GM12874 (cell line): Measurements from ENCODE around the gene TVP23B.
"Not testable (repeated sequence)": the region's sequence is repeated elsewhere in the genome, so short reads cannot be mapped to it uniquely, and the experiment has no call there.

ENCODE experiments used
- TF ChIP-seq, protein P1 (sequence below): IDR thresholded peaks from 2 replicates; pipeline ENCODE4 v1.5.1; 2011; ENCODE audit warnings: low read depth, mild to moderate bottlenecking, control low read depth, low read length, moderate library complexity; ENCODE audit not compliant: insufficient read depth

The TVP23B gene

DNA sequence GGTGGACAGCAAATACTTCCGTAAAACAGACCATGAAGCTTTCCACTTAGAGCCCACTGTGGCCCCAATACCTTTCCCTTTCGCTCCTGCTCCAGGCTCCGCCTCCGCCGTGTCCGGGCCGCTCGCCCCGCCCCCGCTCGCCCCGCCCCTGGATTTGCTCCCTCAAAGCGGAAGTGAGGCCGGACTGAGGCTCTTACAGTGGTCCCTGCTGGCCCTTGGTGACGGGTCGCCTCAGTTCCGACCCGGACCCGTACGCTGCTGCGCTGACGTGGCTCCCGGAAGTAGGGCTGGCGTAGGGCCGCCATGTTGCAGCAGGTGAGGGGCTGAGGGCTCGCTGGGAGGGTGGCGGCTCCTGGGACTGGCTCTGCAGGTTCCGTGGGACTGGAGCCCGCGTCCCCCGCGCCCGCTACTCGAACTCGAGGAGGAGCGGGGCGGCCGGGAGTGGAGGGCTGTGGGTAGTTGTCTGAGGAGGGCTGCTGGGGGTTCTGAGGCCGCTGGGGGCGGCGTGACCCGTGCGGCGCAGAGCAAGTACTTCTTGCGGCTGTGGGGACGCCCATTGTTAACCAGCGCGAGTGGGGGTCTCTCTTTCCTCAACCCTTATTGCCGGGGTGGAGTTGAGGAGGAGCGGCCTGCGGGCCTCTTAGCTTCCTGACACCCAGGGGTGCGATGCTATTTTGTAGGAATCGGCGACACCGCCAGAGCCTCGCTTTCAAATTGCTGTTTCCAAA, at the start of gene TVP23B:
TVP23B (plus strand) TSS at position 193 of the 728 bp plus-strand sequence; CDS start at position 304, 111 bp downstream.
- TF ChIP-seq, protein P1, sequence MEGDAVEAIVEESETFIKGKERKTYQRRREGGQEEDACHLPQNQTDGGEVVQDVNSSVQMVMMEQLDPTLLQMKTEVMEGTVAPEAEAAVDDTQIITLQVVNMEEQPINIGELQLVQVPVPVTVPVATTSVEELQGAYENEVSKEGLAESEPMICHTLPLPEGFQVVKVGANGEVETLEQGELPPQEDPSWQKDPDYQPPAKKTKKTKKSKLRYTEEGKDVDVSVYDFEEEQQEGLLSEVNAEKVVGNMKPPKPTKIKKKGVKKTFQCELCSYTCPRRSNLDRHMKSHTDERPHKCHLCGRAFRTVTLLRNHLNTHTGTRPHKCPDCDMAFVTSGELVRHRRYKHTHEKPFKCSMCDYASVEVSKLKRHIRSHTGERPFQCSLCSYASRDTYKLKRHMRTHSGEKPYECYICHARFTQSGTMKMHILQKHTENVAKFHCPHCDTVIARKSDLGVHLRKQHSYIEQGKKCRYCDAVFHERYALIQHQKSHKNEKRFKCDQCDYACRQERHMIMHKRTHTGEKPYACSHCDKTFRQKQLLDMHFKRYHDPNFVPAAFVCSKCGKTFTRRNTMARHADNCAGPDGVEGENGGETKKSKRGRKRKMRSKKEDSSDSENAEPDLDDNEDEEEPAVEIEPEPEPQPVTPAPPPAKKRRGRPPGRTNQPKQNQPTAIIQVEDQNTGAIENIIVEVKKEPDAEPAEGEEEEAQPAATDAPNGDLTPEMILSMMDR: not testable (repeated sequence)

- TF ChIP-seq, protein P1: not testable (repeated sequence)
Observed at GRCh38 chr17:18743699-18744421, 37.1 kb upstream of the TVP23B start, which contains the start of gene FBXW10. FBXW10 (plus strand) TSS chr17:18744054; CDS start chr17:18744245, 191 bp downstream.

DNA sequence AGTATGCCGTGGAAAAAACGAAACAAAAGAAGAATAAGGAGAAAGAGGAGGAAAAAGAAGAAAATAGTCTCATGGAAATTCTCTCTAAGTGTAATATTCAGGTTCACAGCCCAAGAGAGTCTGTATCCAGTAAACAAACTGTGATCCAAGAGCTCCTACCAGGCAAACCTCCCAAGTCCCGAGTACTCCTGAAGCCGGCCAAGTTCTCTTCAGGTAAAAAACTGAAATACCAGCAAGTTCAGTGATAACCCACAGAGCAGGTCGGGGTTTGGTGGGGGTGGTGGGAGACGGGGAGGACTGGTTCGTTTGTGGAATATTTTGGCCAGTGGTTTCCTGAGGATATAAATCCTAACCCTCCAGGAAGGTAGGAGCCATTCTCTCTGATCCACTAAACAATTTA, 8.5 kb upstream of the TVP23B start:
- TF ChIP-seq, protein P1: no peak

DNA sequence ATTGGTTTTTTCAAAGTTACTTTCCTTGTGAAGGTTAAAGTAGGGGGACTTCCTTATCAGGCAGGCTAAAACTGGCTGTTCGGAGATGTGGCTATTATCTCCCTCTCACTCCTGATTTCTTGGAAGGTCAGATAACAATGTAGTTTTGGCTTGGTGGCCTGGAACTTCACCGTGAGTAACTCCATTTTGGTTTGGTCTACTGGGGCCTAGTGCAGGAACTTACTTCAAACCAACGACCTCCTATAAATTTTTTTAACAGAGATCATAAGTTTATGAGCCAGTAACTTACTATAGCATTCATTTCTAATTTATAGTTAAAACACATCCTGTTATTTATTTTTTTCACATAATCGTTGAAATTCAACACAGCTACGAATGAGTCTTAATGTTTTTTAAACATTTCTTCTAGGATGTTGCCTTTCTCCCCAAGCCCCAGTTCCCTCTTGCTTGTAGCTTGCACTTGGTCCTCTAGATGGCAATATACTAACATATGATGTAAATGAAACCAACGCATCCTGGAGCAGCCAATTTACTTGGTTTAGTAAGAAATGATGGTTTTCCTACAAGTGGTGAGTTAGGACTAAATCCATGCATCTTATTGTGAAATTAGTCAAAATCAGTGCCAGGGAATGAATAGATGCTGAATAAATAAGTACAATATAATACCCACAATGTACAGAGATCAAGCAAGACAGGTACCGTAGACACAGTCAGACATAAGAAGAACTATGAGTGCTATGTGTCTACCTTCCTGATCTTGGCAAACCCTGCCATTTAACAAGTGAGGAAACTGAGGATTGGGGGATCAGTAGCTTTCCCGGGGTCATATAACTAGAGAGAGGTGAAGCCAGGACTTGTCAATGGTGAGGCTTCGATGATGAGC, 35.7 kb downstream of the TVP23B start:
- TF ChIP-seq, protein P1: peak; percentile 35; the same call in 1 of the 2 replicates

GRCh38 chr17:18848501-18848900, 67.5 kb downstream of the TVP23B start:
- TF ChIP-seq, protein P1: no peak

GRCh38 chr17:18850679-18851078, 69.7 kb downstream of the TVP23B start:
- TF ChIP-seq, protein P1: no peak
